Body of pancreas (tissue), 4 donors: Measurements from ENCODE around the gene PRDM16.

Experiments used
- CTCF ChIP-seq, 7 experiments: fragments of 450-650 bp in 4 of 7; fragments of 200-600 bp in 3 of 7; sonication (generic) in 3 of 7; IDR thresholded peaks; one replicate each; pipeline ENCODE4 v1.5.1; 2016 to 2019; ENCODE audit warnings: antibody characterized with exemption in 7 of 7
- POLR2A ChIP-seq, 3 donors: fragments of 450-650 bp; IDR thresholded peaks; one replicate each; pipeline ENCODE4 v1.6.1; 2016; ENCODE audit warnings: antibody characterized with exemption in 3 of 3, mild to moderate bottlenecking in 2 of 3

GRCh38 chr1:3080053-3080955 lies 11.3 kb downstream of the PRDM16 start:
- TF ChIP-seq CTCF (IDR thresholded peaks at IDR 0.05) (no peak), POLR2A (IDR thresholded peaks at IDR 0.05) (no peak)
